ENCODE measurements around the gene ISCA2. TPM values are rescaled to one million over a fixed set of nuclear protein-coding genes. Genes with fewer than 3 reads are reported as not detected.

ISCA2 gene
- 34.6 to 44.6 TPM (median 38.4 TPM) in 5 replicates for total RNA-seq (2022; extraction: Qiagen RNA extraction; ENCODE audit: low read depth)

GRCh38 chr14:74493343-74494261 is at the start of gene ISCA2:
TSS of gene ISCA2 (plus strand) at chr14:74493765. CDS start at chr14:74493775, 10 bp downstream.

DNA sequence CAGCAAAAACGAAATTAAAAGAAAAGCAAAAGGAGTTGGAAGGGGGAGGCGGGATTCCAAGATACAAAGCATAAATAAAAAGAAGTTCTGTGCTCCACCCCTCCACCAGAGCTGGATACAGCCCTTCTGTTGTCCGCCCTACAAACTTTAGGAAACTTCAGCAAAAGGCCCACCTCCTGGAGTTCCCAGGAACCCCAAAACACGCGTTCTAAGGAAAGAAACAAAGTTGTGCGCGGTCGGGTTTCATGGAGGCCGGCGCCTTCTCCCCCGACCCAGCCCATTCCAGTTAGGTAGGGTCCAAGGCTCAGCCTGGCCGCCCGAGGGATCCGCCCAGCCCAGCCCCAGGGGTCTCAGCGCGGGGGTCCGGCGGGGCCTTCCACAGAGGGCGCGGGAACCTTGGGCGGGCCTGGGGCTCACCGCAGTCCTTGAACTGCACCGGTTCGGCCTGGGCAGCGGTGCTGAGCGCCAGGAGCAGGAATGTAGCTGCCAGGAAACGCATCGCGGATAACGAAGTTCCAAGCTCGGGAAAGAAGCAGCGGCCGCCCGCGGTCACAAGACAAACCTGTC is 706 bp upstream of the ISCA2 start, which contains the start of gene NPC2:
TSS of gene NPC2 (minus strand) at position 530 of the 567 bp plus-strand sequence. CDS start at position 499, 31 bp downstream.

Other genes starting within 250 kb of the ISCA2 start
- gene ABCD4, start 190.8 kb upstream of the ISCA2 start, total RNA-seq (2022; extraction: Qiagen RNA extraction; ENCODE audit: low read depth): 23.6 to 39.5 TPM (median 33.9 TPM) in 5 replicates
- not detected in 5 replicates for gene VRTN, start 145.3 kb upstream of the ISCA2 start, total RNA-seq (2022; extraction: Qiagen RNA extraction; ENCODE audit: low read depth)
- not detected in 5 replicates for gene SYNDIG1L, start 67.6 kb upstream of the ISCA2 start, total RNA-seq (2022; extraction: Qiagen RNA extraction; ENCODE audit: low read depth)
- gene NPC2, start 460 bp upstream of the ISCA2 start, total RNA-seq (2022; extraction: Qiagen RNA extraction; ENCODE audit: low read depth): 214 to 262 TPM (median 229 TPM) in 5 replicates
- 7.1 to 16.0 TPM (median 10.2 TPM) in 5 replicates for gene LTBP2, start 118.5 kb downstream of the ISCA2 start, total RNA-seq (2022; extraction: Qiagen RNA extraction; ENCODE audit: low read depth)
- 21.4 to 29.5 TPM (median 25.1 TPM) in 5 replicates for gene AREL1, start 219.3 kb downstream of the ISCA2 start, total RNA-seq (2022; extraction: Qiagen RNA extraction; ENCODE audit: low read depth)
- gene FCF1, start 219.4 kb downstream of the ISCA2 start, total RNA-seq (2022; extraction: Qiagen RNA extraction; ENCODE audit: low read depth): 48.8 to 83.4 TPM (median 50.3 TPM) in 5 replicates

Measured in A549 treated with ZK216348 at 1 μM for 4 hours (cell line).